C1 segment of cervical spinal cord (tissue), 14 donors: Measurements from ENCODE around the gene HINT3.
A peak's percentile ranks its signal among the peaks of the same experiment; 100 is the strongest.
"Not testable (repeated sequence)": the region's sequence is repeated elsewhere in the genome, so short reads cannot be mapped to it uniquely, and the experiment has no call there.

Source experiments
- DNase-seq, 14 donors: peaks; one replicate each; lab custom pipeline; 2025; lab: John Stamatoyannopoulos, UW

The HINT3 gene

DNA sequence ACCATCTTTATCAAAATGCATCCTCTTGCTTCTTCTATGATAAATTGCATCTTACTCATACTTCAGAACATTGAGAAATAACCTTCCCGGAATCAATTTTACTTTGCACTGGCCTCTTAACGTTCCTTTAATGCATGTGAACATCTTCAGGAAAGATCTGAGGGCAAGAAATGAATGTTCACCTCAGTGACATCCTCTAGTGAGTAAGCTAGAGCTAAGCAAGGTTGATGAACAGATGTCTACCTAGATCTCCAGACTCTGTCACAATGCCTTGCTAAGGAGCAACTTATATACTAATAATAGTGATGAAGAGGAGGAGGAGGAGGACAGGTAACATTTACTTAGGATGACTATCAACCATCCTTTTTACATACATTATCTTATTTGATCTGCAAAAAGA lies 16.8 kb upstream of the HINT3 start:
- DNase-seq: no peak

- no peak for DNase-seq
Observed at GRCh38 chr6:125940247-125941041, 16.1 kb upstream of the HINT3 start.

DNA sequence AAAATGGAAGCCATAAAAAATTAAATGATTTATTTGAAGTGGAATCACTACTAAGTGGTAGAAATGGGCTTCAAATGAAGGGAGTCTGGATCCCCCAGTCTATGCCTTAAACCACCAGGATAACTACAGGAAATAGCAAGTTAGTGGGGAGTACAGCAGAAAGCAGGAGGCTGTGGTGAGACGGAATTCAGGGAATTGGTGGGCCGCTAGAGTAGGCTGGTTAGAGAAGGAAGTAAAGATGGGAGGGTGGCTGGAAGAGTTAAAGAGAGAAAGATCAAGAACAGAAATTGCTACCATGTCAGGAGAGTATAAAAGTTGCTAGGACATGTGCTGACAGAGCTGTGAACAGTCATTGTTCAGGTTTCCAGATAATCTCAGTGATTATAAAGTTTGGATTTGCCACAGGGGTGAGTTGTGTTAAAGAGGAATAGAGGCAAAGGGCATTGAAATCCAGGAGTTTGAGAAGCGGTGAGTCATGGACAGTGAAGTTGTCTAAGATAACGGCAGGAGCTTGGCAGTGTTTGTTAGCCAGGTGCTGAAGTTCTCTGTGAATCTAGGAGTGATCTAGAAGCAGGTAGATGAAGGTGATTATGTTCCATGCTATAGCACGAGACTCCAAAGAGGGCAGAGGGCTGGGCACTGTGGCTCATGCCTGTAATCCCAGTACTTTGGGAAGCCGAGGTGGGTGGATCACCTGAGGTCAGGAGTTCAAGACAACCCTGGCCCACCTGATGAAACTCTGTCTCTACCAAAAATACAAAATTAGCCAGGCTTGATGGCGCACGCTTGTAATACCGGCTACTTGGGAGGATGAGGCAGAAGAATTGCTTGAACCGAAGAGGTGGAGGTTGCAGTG lies 13.7 kb upstream of the HINT3 start:
- DNase-seq: no peak

- DNase-seq: no peak
Observed at GRCh38 chr6:125943528-125944433, 12.8 kb upstream of the HINT3 start.

- peak in 3 of 14 donors; percentile 12 to 27 (median 25) for DNase-seq
Observed at GRCh38 chr6:125944434-125944816, 12.1 kb upstream of the HINT3 start.

DNA sequence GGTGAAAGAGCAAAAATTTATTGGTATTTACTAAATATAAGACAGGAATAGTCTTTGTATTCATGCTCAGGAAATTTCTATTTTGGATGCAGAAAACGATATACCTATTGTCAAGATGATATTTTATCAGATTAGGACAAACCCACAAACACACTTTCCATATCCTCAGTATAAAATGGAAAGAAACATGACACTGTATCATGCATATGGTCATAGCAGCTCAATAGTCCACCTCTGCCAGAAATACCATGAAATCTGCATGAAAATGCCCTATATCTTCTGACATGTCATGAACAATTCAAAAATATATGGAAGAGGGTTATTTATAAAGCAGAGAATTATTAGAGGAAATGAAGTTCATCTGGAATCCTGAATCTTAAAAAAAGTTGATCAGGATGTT lies 11.7 kb upstream of the HINT3 start:
- no peak for DNase-seq

DNA sequence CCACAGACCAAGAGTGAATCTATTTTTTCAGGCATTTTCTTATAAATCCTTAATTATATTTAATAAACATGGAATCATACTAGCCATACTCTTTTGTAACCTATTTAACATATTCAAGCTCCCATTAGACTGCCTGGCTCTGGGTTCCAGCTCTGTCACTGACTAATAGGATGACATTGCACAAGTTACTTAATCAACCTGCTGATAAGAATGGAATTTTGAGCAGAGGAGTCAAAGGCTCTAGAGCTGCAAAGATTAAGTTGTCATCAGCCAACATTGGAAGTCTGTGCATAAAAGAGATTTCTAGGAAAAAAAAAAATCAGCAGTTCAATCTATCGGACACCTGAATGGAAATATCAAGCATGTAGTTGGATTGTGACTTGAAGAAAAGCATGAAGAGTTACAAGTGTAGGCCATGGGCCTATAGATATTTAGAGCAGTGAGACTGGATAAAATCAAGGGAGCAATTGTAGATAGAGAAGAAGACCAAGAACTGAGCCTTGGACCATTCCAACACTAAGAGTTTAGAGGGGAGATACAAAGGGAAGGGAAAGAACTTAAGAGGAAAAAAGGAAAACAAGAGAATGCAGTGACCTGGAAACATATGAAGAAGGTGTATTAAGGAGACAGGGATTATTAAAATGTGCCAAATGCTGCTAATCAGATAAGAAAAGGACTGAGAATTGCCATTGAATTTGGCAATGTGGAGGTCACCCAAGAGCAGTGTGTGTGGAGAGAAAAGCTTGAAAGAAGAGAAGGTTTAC lies 11.0 kb upstream of the HINT3 start:
- no peak for DNase-seq

DNA sequence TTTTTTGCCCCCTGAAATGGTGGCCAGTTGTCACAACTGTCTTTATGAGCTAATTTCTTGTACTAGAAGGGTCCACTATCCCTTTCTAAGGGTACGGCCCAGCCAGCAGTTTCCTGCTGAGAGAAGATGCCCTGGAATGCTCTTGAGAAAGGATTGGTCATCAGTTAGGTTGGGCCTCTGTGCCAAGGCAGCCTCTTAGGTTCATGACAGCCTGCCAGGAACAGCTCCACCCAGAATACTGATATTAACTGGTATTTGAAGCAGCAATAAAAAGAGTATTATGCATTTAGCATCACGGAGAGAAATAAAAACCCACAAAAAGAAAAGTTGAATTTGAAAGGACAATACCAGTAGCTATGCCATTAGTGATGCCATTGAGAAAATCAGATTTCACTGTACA lies 9.0 kb upstream of the HINT3 start:
- no peak for DNase-seq

DNA sequence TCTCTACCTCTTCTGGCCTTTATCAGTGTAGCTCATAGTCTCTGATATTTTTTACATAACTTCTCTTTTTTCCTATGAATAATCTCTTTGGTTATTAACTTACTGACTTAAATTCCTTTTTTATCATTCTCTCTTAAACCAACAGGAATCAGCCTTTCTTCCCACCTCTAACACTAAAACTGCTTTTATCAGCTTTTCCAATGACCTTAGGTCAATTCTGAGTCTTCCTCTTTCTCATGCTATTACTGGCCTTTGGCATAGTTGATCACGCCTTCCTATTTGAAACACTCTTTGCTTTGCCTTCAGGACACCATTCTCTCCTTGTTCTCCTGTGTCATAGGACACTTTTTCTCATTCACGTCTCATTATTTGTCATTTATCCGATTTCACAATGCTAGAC lies 8.1 kb upstream of the HINT3 start:
- DNase-seq: no peak

DNA sequence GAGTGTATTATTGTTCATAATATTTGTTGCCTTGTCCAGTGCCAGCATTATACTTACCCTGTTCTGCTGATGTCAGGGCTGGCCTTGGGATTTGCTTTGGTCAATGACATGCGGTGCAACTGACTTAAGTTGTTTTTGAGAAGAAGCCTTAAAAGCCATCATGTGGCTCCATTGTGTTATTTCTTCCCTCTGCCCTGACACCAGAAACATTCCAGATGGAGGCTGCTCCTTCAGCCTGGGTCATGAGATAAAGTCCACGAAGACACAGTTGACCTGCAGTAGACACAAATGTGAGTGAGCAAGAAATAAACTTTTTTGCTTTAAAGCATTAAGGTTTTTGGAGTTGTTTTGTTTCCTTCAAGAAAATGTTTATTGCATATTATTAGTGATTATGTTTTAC lies 7.5 kb upstream of the HINT3 start:
- no peak for DNase-seq

- no peak for DNase-seq
Observed at GRCh38 chr6:125950293-125950692, 6.3 kb upstream of the HINT3 start.

- DNase-seq: not testable (repeated sequence)
Observed at GRCh38 chr6:125950716-125951115, 5.9 kb upstream of the HINT3 start.

DNA sequence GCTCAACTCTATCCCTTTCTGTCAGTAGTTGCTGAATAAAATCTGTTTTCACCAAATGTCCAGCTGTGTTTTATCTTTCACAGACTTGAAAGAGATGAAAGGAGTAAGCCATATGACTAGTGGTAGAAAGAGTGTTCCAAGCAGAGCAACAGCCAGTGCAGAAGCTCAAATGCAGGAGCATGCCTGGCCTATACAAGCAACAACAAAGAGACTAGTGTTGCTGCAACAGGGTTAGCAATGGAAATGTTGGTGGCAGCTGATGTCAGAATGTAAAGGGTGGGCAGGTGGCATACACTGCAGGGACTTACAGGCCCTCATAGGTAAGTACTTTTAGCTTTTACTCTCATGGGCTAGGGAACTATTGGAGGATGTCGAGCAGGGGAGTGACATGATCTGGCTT lies 5.2 kb upstream of the HINT3 start:
- DNase-seq: no peak

DNA sequence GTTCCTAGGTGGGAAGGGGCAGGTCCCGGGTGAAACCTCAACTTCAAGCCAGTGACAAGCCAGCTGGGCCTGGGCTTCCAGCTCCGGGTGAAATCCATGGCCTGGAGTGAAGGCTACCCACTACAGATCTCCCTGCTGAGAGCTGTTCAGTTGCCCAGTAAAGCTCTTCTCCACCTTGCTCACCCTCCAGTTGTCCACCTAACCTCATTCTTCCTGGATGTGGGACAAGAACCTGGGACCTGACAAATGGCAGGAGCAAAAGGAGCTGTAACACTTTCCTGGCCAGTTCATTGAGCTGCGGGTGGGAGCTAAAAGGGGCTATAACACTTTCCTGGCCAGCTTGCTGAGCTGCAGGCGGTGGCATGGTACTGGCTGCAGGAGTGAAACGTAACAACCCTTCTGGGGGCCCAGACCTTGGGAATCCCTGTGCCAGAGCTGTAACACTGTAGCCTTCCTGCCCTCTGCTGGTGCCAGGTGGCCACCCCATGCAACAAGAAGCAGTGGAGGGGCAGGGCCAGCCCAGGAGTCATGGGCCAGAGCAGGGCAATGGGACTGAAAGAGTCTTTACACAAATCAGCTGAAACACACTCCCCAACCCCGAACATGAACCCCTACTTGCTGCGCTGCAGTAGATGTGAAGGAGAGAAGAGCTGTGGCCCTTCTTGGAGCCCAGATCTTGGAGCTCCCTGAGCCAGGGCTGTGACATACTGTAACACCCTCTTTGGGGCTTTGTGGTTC lies 3.6 kb upstream of the HINT3 start:
- DNase-seq: no peak

DNA sequence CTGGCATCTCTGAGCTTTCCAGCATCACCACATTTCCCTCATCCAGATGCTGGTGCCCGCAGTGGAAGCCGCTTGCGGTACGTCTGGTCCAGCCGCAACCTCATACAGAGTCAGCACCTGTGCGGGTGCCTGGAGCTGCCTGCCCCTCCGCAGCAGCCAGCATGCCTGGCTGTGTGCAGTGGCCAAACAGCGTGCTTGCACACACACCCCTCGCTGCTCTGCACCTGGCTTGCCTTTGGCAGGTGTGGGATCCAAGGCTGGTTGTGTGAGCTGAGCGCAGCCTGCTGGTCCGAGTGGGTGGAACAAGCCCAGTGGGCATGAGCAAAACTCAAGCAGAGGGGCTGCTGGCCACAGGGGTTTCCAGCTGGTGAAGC lies 3.1 kb upstream of the HINT3 start:
- DNase-seq: no peak

DNA sequence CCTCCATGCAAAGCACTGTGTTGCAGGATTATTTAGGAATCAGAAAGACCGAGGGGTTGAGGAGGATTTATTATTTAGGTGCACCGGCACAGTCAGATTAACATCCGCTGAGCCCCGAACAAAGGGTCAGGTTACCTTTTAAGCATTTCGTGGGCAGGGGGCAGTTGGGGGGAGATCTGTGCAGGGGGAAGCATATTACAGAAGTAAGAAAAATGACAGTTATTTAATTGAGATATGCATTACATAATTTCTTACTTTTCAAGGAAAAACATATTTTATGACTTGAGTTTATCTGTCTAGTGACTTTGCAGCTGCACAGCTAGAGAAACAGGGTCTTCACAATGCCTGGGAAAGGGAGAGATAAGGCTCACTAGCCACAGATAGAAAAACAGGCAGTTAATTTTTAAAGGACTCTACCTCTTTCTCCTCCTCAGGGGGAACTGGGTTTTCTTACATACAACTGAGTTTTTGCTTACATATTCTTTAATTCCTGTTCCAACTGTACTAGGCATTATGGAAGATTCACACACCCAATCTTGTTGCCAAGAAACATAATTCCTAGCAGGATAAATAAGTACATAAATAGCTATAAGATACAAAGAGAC lies 1.7 kb upstream of the HINT3 start:
- DNase-seq: no peak

DNA sequence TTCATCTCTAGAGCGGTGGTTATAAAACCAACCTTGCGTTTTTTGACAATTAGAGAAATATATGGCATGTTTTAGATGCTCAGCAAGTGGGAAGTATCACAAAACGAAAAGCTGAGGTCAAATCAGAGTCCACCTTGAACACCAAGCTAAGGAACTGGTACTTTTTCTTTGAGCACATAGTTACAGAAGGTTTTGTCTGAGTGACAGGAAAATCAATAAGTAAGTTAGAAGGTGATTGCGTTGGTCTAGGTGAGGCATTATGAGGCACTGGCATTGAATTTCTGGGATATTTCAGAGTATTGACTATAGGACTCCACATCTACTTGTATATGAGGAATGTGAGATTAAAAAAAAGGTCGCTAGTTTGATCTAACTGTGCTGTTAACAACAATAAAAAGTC lies 597 bp upstream of the HINT3 start:
- no peak for DNase-seq

GRCh38 chr6:125957391-125957693 lies 772 bp downstream of the HINT3 start:
- DNase-seq: no peak

DNA sequence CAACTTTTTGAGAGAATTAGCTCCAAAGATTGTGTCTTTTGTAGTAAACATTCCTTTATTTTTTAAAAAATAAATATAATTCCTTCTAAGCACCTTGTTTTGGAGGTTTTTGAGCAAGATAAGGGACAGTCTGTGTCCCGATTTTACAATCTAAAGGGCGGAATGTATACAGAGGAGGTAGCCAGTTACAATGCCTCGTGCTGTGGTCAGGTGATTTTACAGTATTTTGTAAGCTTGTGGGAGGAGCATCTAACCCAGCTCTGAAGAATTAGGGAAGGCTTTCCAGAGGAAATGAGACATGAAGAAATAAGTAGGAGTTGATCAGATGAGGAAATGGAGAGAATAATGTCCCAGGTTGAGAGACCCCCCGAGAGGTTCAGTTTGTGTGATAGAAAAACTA lies 1.3 kb downstream of the HINT3 start:
- peak in 4 of 14 donors; percentile 13 to 61 (median 25) for DNase-seq

GRCh38 chr6:125959041-125959440 lies 2.5 kb downstream of the HINT3 start:
- DNase-seq: no peak
